Limb (tissue), 2 donors: ENCODE data around the gene ARG2.
A peak's percentile ranks its signal among the peaks of the same experiment; 100 is the strongest.

Experiments used
- DNase-seq, 2 donors: peaks; one replicate each; pipeline ENCODE4 v3.0.0-alpha.2; 2016; ENCODE audit errors: extremely low spot score in 2 of 2

ARG2 gene

DNA sequence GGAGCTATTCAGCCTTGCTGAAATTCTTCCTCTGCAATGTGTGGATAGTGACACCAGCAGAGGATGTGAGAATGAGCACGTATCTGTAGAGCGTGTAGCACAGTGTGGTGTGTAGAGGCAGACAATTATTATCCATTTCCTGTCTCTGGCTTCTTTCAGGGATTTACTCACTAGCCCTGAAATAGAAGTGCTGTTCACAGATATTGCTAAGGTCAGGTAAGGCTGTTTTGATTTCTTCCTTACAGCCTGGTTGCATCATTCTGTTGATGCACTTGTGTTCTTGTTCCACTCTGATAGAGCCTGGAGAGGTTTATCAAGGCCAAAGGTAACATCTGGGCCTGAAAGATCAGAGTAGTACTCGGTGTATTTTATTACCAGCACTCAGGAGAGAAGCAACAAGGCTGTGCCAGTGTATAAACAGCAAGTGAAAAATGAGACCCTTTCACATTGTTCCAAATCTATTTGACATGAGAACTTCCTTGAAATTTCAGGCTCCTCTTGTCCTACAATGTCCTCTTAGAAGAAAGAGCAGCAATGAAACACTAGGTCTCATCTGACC lies 16.7 kb downstream of the ARG2 start:
- DNase-seq = no peak

GRCh38 chr14:67638642-67639041 lies 18.9 kb downstream of the ARG2 start:
- no peak for DNase-seq

- no peak for DNase-seq
Observed at GRCh38 chr14:67641480-67641879, 21.8 kb downstream of the ARG2 start.

DNA sequence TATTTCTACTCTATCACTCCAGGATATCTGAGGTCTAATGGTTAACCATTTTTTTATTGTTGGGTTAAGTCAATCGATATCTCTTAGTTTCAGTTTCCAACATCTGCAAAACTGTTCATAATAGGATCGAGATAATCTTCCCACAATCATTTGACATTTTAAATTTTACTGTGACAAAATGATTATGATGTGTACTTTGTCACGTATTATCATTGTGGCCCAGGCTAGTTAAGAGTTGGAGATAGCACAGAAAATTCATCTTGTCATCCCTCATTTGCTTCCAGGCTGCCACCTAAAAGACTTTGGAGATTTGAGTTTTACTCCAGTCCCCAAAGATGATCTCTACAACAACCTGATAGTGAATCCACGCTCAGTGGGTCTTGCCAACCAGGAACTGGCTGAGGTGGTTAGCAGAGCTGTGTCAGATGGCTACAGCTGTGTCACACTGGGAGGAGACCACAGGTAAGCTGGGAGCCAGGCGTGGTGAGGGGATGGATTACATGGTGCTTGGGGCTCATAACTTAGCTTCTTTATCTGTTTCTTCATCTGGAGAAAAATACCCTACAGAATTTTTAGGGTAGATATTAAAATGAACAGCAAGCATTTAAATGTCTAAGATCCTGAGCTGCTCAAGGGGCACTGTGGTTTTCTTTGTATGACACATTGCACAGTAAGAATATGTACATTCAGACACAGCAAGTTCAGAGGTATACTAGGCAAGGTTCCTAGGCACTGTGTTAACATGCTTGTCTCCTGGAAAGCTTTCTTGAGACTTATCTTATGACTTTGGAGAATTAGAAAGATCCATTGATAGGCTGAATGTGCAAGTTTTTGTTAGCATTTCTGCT lies 22.4 kb downstream of the ARG2 start:
- DNase-seq = no peak

GRCh38 chr14:67643713-67644112 lies 24.0 kb downstream of the ARG2 start:
- DNase-seq = no peak

GRCh38 chr14:67644428-67644827 lies 24.7 kb downstream of the ARG2 start:
- DNase-seq = no peak

GRCh38 chr14:67645414-67645813 lies 25.7 kb downstream of the ARG2 start:
- DNase-seq = no peak

- no peak for DNase-seq
Observed at GRCh38 chr14:67646131-67646530, 26.4 kb downstream of the ARG2 start.

- no peak for DNase-seq
Observed at GRCh38 chr14:67650151-67650550, 30.4 kb downstream of the ARG2 start.

GRCh38 chr14:67650694-67651093 lies 31.0 kb downstream of the ARG2 start:
- no peak for DNase-seq

DNA sequence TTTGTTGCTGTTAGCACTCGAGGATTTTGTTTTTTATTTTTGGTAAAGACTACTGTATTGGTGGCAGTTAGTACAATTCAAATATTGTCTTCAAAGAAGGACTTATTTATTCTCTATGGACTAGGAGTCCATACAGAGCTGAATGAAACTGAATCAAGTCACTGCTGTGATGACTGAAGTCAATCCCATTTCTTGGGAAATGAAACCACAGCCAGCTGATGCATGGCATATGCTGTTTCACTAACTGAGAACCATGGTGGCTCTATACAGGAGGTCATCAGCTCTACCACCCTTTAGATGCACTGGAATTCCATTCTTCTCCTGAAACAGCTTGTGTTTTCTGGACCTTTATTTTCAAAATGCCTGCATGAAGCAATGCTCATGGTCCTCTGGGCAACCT lies 32.5 kb downstream of the ARG2 start:
- no peak for DNase-seq

DNA sequence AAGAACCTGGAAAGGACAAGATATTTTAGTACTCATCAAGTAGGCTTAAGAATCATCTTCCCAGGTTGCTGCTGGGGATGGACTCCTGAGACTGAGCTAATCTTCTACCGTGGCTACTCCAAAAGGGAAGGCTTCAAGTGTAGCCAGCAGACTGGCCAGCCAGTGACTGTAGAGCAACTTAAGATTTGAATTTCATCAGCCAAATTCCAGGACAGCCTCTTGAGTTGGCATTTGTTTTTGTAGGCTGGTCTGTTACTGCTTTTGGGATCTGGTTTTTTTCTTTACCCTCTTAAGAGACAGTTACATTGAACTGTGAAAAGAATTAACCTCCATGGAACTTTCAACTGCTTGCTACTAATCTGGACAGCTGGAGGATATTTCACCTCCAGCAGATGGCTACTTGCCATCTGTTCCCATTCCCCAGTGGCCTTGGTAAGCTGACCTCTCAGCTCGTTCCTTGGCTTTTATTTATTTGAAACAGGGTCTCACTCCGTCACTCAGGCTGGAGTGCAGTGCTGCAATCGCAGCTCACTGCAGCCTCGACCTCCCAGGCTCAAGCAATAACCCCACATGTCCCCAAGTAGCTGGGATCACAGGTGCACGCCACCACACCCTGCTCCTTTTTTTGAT lies 34.0 kb downstream of the ARG2 start:
- DNase-seq = no peak

DNA sequence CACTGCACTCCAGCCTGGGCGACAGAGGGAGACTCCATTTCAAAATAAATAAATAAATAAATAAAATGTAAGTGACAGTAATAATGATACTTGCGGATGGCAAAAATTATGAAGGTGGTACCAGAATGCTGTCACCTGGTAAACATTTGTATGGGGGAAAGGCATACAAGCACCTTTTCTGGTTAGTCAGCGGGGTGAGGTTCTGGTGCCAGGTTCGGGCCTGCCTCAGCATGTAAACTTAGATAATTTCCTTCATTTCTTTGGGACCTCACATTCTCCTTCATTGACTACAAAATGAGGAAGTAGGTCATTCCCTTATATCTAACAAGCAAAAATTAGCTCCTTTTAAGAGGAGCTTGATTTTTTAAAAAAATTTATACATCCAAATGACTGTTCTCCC lies 43.9 kb downstream of the ARG2 start:
- DNase-seq = no peak

DNA sequence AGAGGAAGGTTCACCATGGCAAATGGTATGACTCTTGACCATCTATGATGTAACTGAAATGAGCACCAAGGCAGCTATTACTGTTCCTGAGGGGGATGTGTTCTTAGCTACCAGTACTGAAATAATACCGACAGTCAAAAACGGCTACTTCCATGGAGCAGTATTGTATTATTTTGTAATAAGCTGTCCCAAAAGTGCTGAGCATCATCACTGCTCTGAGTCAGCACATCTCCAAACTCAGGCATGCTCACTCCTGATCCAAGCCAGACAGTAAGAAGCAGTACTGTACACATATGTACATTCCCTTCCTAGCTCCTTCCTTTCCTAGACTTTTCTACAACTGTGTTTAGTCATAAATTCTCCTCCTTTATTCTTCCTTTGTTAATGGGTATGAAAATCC lies 46.1 kb downstream of the ARG2 start:
- DNase-seq = no peak

- DNase-seq = peak in 1 of 2 donors; percentile 28
Observed at GRCh38 chr14:67666750-67667449, 47.2 kb downstream of the ARG2 start.

- DNase-seq = no peak
Observed at GRCh38 chr14:67668559-67668958, 48.8 kb downstream of the ARG2 start.

- DNase-seq = no peak
Observed at GRCh38 chr14:67673451-67673850, 53.7 kb downstream of the ARG2 start.

DNA sequence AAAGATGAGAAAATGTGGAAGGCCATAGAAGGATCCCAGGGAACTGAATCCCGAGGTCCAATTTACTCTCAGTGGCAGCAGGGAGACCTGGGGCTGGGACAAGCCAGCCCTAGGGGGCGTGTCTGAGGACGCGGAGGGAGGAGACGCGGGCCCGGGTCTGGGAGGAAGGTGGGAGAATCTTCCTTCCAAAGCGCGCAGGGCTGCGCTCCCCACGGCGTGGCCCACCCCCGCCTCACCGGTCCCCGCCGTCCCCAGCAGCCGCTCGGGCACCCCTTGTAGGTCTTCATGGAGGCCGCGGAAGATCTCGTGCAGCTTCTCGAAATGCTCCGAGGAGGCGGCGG lies 54.4 kb downstream of the ARG2 start:
- peak; percentile 63 to 79 for DNase-seq

- peak; percentile 87 to 95 for DNase-seq
Observed at GRCh38 chr14:67674480-67675218, 54.9 kb downstream of the ARG2 start, which contains the start of gene VTI1B. Gene VTI1B (minus strand): TSS chr14:67674632. CDS start chr14:67674489, 143 bp downstream.

GRCh38 chr14:67675219-67675582 lies 55.5 kb downstream of the ARG2 start:
- no peak for DNase-seq

DNA sequence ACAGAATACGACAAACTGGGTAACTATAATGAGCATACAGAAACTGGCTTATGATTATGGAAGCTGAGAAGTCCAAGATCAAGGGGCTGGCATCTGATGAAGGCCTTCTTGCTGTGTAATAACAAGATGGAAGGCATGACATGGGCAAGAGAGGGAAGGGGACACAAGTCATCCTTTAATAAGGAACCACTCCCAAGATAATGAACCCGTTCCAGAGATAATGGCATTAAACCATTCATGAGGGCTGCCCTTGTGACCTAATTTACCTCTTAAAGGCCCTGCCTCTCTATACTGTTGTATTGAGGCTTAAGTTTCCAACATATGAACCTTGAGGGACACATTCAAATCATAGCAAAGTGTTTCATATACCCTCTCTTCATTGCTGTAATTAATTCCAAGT lies 59.3 kb downstream of the ARG2 start:
- no peak for DNase-seq
